ENCODE data around the gene PLCXD3. TPM values are rescaled to one million over a fixed set of nuclear protein-coding genes. Genes with fewer than 3 reads are reported as not detected.

The PLCXD3 gene
- total and polyA plus RNA-seq, 2 of the 4 experiments (the other 2 are of a cell fraction) = under 0.01 to 0.02 TPM

DNA sequence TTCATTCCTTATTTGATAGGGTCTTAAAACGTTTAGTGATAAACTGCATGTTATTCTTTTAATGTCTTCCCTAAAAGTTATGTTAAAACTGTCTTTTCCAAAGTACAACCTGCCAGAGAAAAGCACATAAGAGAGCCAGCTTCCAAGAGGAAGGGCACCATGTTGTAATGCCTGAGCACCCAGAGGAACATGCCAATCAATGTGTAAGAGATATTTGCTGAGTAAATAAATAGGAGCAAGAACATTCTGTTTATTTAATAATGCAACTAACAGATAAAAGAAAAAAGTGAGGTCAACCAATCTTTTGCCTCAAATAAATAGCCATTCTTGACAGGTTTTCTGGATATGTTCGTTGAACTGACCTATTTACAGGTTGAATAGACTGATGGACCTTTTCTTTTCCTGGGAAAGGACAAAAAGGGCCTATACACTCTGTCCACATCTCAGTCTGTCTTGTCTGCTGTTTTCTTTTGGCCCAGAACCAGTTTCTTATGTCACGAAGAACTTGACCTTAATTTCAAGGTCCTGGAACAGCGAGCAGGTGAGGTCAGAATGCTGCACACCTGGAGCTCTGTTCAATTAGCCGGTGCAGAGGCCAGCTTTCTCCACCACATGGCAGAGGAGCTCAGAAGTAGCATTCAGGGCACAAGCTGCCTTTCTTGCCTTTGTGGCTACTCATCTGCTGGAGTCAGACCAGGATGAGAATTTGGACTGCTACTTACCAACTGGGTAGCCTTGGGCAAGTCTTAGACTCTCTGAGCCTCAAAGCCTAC is 77.7 kb downstream of the PLCXD3 start:
- no peaks in the 10 kb centered on the region for H3K79me1 ChIP-seq (ENCODE audit: low read depth in 1 of 2, low read length in 2 of 2)
- no peak overlapping the region for H4K8ac ChIP-seq (ENCODE audit: low read depth in 2 of 2, low read length in 2 of 2)
- no peak overlapping the region for H3K56ac ChIP-seq (ENCODE audit: extremely low read depth, insufficient read depth, low read length)
- H4K91ac ChIP-seq (ENCODE audit: insufficient read depth, low read depth, low read length) = no peak overlapping the region
- H3K4ac ChIP-seq (ENCODE audit: low read depth, low read length) = no peak overlapping the region
- H2BK15ac ChIP-seq (ENCODE audit: low read depth, low read length) = no peak overlapping the region
- BruUV-seq (replicated peaks) = no TSS peak
- intact Hi-C loops (cut with micrococcal nuclease) (no loop called here), dilution Hi-C loops (cut with HindIII; ENCODE audit: low sequenced_read_pairs, unreplicated experiment) (no loop called here), in situ Hi-C loops (cut with MboI; ENCODE audit: low sequenced_read_pairs) (no loop called here)
- ChIA-PET POLR2A (ENCODE audit: unreplicated experiment) (no interaction called here), CTCF (interaction anchor here (0.6 kb wide), 1 partner anchor 1202 kb away, joined by 3 read pairs; no protein-coding TSS in a partner anchor)
- WGBS, 2 experiments (ENCODE audit: extremely low coverage in 2 of 2, insufficient read length in 1 of 2) = 70% methylated on average over 2 of the region's 5 CpGs; no CpG with 5 or more reads in 1 of the 2 experiments
- H3K27ac ChIP-seq (ENCODE audit: insufficient read depth, low read length) = no peak overlapping the region
- no peak overlapping the region for H3K4me2 ChIP-seq (ENCODE audit: low read depth, low read length)
- H3K36me3 ChIP-seq (ENCODE audit: control insufficient read depth, insufficient read depth, low read length) = no peaks in the 10 kb centered on the region
- H2AK9ac ChIP-seq (replicated peaks; ENCODE audit: low read depth, low read length, poor library complexity) = no peak overlapping the region
- no peak overlapping the region for H3K9ac ChIP-seq (ENCODE audit: low read depth, low read length)
- ATAC-seq (ENCODE audit: low read depth) (no peak), DNase-seq (no peak)
- H3K14ac ChIP-seq (replicated peaks; ENCODE audit: low read depth, low read length) = no peak overlapping the region
- H3K4me3 ChIP-seq (ENCODE audit: insufficient read depth, low read depth, low read length) = no peak overlapping the region
- TF ChIP-seq MAZ (IDR thresholded peaks at IDR 0.05; ENCODE audit: borderline replicate concordance, low read depth, low read length) (no peak), RFX5 (IDR thresholded peaks at IDR 0.05; ENCODE audit: low read depth, low read length) (no peak), FOS (IDR thresholded peaks at IDR 0.05; ENCODE audit: low read depth, low read length) (no peak), BHLHE40 (IDR thresholded peaks at IDR 0.05; ENCODE audit: low read depth, low read length) (no peak), MXI1 (IDR thresholded peaks at IDR 0.05; ENCODE audit: borderline replicate concordance, low read depth, low read length) (no peak)
- TF ChIP-seq, protein P1, sequence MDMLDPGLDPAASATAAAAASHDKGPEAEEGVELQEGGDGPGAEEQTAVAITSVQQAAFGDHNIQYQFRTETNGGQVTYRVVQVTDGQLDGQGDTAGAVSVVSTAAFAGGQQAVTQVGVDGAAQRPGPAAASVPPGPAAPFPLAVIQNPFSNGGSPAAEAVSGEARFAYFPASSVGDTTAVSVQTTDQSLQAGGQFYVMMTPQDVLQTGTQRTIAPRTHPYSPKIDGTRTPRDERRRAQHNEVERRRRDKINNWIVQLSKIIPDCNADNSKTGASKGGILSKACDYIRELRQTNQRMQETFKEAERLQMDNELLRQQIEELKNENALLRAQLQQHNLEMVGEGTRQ (IDR thresholded peaks at IDR 0.05; ENCODE audit: low read depth, low read length) = no peak
- no peak overlapping the region for H3K23ac ChIP-seq (ENCODE audit: low read depth, low read length)
- no peak overlapping the region for H2AFZ ChIP-seq (replicated peaks; ENCODE audit: low read length, poor library complexity)
- H3K27me3 ChIP-seq (ENCODE audit: control insufficient read depth, insufficient read depth, low read length) = no peaks in the 10 kb centered on the region; the same call in 1 of the 2 replicates
- H3K18ac ChIP-seq (ENCODE audit: low read depth, low read length) = no peak overlapping the region
- no peaks in the 10 kb centered on the region for H3K9me3 ChIP-seq (ENCODE audit: control insufficient read depth, insufficient read depth, low read length)
- H2BK120ac ChIP-seq (ENCODE audit: low read depth, low read length) = no peak overlapping the region
- H2AK5ac ChIP-seq (ENCODE audit: low read depth, low read length) = no peak overlapping the region
- H4K20me1 ChIP-seq (ENCODE audit: insufficient read depth, low read length) = no peaks in the 10 kb centered on the region
- no peaks in the 10 kb centered on the region for H3K9me1 ChIP-seq (ENCODE audit: insufficient read depth, low read length)
- no peak overlapping the region for H2BK5ac ChIP-seq (ENCODE audit: low read depth, low read length, poor library complexity, severe bottlenecking)
- H4K5ac ChIP-seq (ENCODE audit: low read depth, low read length) = no peak overlapping the region
- no peak overlapping the region for H2BK20ac ChIP-seq (ENCODE audit: low read depth, low read length)
- no peaks in the 10 kb centered on the region for H3K4me1 ChIP-seq (ENCODE audit: control insufficient read depth, insufficient read depth, low read length)

All from IMR-90 (cell line).